Measurements from ENCODE around the gene KCNN4. TPM values are rescaled to one million over a fixed set of nuclear protein-coding genes. Genes with fewer than 3 reads are reported as not detected.

Gene KCNN4
- total RNA-seq, 2 donors from 2014 or later, result 2.8 to 3.5 TPM

- H3K4me1 ChIP-seq (ENCODE audit: control insufficient read depth in 1 of 2, low read depth in 2 of 2), result peaks cover 15 to 28% of the 10 kb centered on the region in 2 donors
- TF ChIP-seq CTCF (IDR thresholded peaks at IDR 0.05), result no peak
- no peak overlapping the region for H3K27ac ChIP-seq
- no peaks in the 10 kb centered on the region for H3K27me3 ChIP-seq (replicated peaks; ENCODE audit: insufficient read depth)
- no peaks in the 10 kb centered on the region for H3K36me3 ChIP-seq
- H3K9me3 ChIP-seq, result no peaks in the 10 kb centered on the region
- H3K4me3 ChIP-seq, result no peak overlapping the region
- no peak for ATAC-seq (ENCODE audit: insufficient number of reproducible peaks, low FRiP score, low read depth)
- DNase-seq (ENCODE audit: low spot score), result no peak
These were observed 19.8 kb downstream of the KCNN4 start for GRCh38 chr19:43760941-43761340.

- no peaks in the 10 kb centered on the region for H3K9me3 ChIP-seq
- no peak overlapping the region for H3K4me3 ChIP-seq
- DNase-seq (ENCODE audit: low spot score) (no peak), ATAC-seq (ENCODE audit: insufficient number of reproducible peaks, low FRiP score, low read depth) (no peak)
- no peak overlapping the region for H3K27ac ChIP-seq
- no peak for TF ChIP-seq CTCF (IDR thresholded peaks at IDR 0.05)
- no peaks in the 10 kb centered on the region for H3K36me3 ChIP-seq
- no peaks in the 10 kb centered on the region for H3K27me3 ChIP-seq (replicated peaks; ENCODE audit: insufficient read depth)
- peaks cover 6 to 15% of the 10 kb centered on the region in 2 donors for H3K4me1 ChIP-seq (ENCODE audit: control insufficient read depth in 1 of 2, low read depth in 2 of 2)
These were observed 21.3 kb downstream of the KCNN4 start for GRCh38 chr19:43759515-43759914.

- peaks cover 6 to 25% of the 10 kb centered on the region in 2 donors for H3K4me1 ChIP-seq (ENCODE audit: control insufficient read depth in 1 of 2, low read depth in 2 of 2)
- ATAC-seq (ENCODE audit: insufficient number of reproducible peaks, low FRiP score, low read depth) (peak; percentile 50), DNase-seq (ENCODE audit: low spot score) (no peak)
- peak overlapping the region; percentile 85 for H3K4me3 ChIP-seq
- H3K9me3 ChIP-seq, result no peaks in the 10 kb centered on the region
- no peak for TF ChIP-seq CTCF (IDR thresholded peaks at IDR 0.05)
- H3K27me3 ChIP-seq (replicated peaks; ENCODE audit: insufficient read depth), result no peaks in the 10 kb centered on the region
- H3K27ac ChIP-seq, result peak overlapping the region; percentile 96 to 99
- H3K36me3 ChIP-seq, result peaks cover 2% of the 10 kb centered on the region
These were observed 25.4 kb downstream of the KCNN4 start for GRCh38 chr19:43755256-43755801.

GRCh38 chr19:43754503-43755255 lies 26.1 kb downstream of the KCNN4 start, which contains the start of gene SMG9:
Gene SMG9, minus strand, starts transcription at chr19:43754962. Its CDS starts 4,221 bp downstream, at chr19:43750741.
- Histone ChIP-seq H3K27ac (peak within 1 kb of the TSS; percentile 96 to 99), H3K36me3 (peaks cover 7% of the 10 kb centered on the region), H3K4me1 (ENCODE audit: control insufficient read depth in 1 of 2, low read depth in 2 of 2) (peaks cover 6 to 25% of the 10 kb centered on the region in 2 donors), H3K27me3 (replicated peaks; ENCODE audit: insufficient read depth) (no peaks in the 10 kb centered on the region), H3K9me3 (no peaks in the 10 kb centered on the region), H3K4me3 (peak within 1 kb of the TSS; percentile 85)
- DNase-seq (ENCODE audit: low spot score) (peak; percentile 83), ATAC-seq (ENCODE audit: insufficient number of reproducible peaks, low FRiP score, low read depth) (peak; percentile 84)
- peak; percentile 7 for TF ChIP-seq CTCF (IDR thresholded peaks at IDR 0.05)

GRCh38 chr19:43754253-43754502 lies 26.6 kb downstream of the KCNN4 start:
- DNase-seq (ENCODE audit: low spot score) (no peak), ATAC-seq (ENCODE audit: insufficient number of reproducible peaks, low FRiP score, low read depth) (no peak)
- H3K27me3 ChIP-seq (replicated peaks; ENCODE audit: insufficient read depth), result no peaks in the 10 kb centered on the region
- H3K4me1 ChIP-seq (ENCODE audit: control insufficient read depth in 1 of 2, low read depth in 2 of 2), result peaks cover 6 to 25% of the 10 kb centered on the region in 2 donors
- peak overlapping the region; percentile 96 to 99 for H3K27ac ChIP-seq
- TF ChIP-seq CTCF (IDR thresholded peaks at IDR 0.05), result no peak
- H3K36me3 ChIP-seq, result peaks cover 10% of the 10 kb centered on the region
- peak overlapping the region; percentile 85 for H3K4me3 ChIP-seq
- H3K9me3 ChIP-seq, result no peaks in the 10 kb centered on the region
